DND-41 (cell line): ENCODE results near the gene JAK1.

ENCODE experiments used
- CTCF ChIP-seq: IDR thresholded peaks from 2 replicates; pipeline ENCODE4 v1.5.1; 2012; ENCODE audit warnings: borderline replicate concordance, low read length, moderate library complexity, mild to moderate bottlenecking; ENCODE audit not compliant: poor library complexity, severe bottlenecking; ENCODE audit errors: extremely low read depth
- EZH2 ChIP-seq: IDR thresholded peaks from 3 replicates; pipeline ENCODE4 v1.6.1; 2012; ENCODE audit warnings: borderline replicate concordance, low read depth, mild to moderate bottlenecking, moderate library complexity, low read length, inconsistent platforms; ENCODE audit not compliant: severe bottlenecking

GRCh38 chr1:64921771-64922170 is 44.6 kb downstream of the JAK1 start:
- TF ChIP-seq CTCF (no peak), EZH2 (no peak)
